Astrocyte (in vitro differentiated cells and primary cell): ENCODE measurements around the gene ECI1. TPM values are rescaled to one million over a fixed set of nuclear protein-coding genes. Genes with fewer than 3 reads are reported as not detected.

Experiments
- DNase-seq: peaks from one replicate; pipeline ENCODE4 v3.0.0-alpha.2; 2010; ENCODE audit warnings: low read depth
- FAIRE-seq: peaks from 2 replicates; lab custom pipeline; 2011; peaks lifted over from hg19 to GRCh38; lab: Jason Lieb, UNC
- H2AFZ ChIP-seq: 2 replicates; pipeline ENCODE4 v1.6.0; 2012; ENCODE audit warnings: low read depth, low read length, inconsistent platforms
- H3K27ac ChIP-seq: 2 replicates; pipeline ENCODE4 v1.5.1; 2011; ENCODE audit warnings: low read depth, low read length, inconsistent platforms
- H3K27me3 ChIP-seq: 2 replicates; pipeline ENCODE4 v1.6.0; 2011; ENCODE audit warnings: low read length, inconsistent platforms; ENCODE audit not compliant: insufficient read depth
- H3K36me3 ChIP-seq: 2 replicates; pipeline ENCODE4 v1.5.1; 2011; ENCODE audit warnings: low read length, inconsistent platforms; ENCODE audit not compliant: insufficient read depth
- H3K4me1 ChIP-seq: 2 replicates; pipeline ENCODE4 v1.5.1; 2011; ENCODE audit warnings: low read length, inconsistent platforms; ENCODE audit not compliant: insufficient read depth
- H3K4me2 ChIP-seq: 2 replicates; pipeline ENCODE4 v1.6.0; 2012; ENCODE audit warnings: low read length, inconsistent platforms
- H3K4me3 ChIP-seq: 2 replicates; pipeline ENCODE4 v1.5.1; 2011; ENCODE audit warnings: low read depth, mild to moderate bottlenecking, low read length, inconsistent platforms; ENCODE audit not compliant: insufficient read depth
- H3K79me2 ChIP-seq: 2 replicates; pipeline ENCODE4 v1.6.0; 2012; ENCODE audit warnings: mild to moderate bottlenecking, low read length, inconsistent platforms; ENCODE audit not compliant: insufficient read depth
- H3K9ac ChIP-seq: 2 replicates; pipeline ENCODE4 v1.6.0; 2012; ENCODE audit warnings: mild to moderate bottlenecking, low read length, inconsistent platforms
- H3K9me3 ChIP-seq: 2 replicates; pipeline ENCODE4 v1.5.1; 2012; ENCODE audit warnings: low read depth, mild to moderate bottlenecking, low read length, inconsistent platforms; ENCODE audit not compliant: insufficient read depth
- H4K20me1 ChIP-seq: 2 replicates; pipeline ENCODE4 v1.6.0; 2012; ENCODE audit warnings: low read length, inconsistent platforms; ENCODE audit not compliant: insufficient read depth
- H3K27ac Mint-ChIP-seq: one replicate; pipeline ENCODE4 v1.8.0; 2021; ENCODE audit warnings: mild to moderate bottlenecking, mixed read lengths; ENCODE audit not compliant: unreplicated experiment
- H3K27me3 Mint-ChIP-seq: one replicate; pipeline ENCODE4 v1.8.0; 2021; ENCODE audit warnings: low read depth, mixed read lengths; ENCODE audit not compliant: unreplicated experiment
- H3K36me3 Mint-ChIP-seq: one replicate; pipeline ENCODE4 v1.8.0; 2021; ENCODE audit warnings: low read depth, mixed read lengths; ENCODE audit not compliant: unreplicated experiment
- H3K4me1 Mint-ChIP-seq: one replicate; pipeline ENCODE4 v1.8.0; 2021; ENCODE audit warnings: low read depth, mixed read lengths; ENCODE audit not compliant: unreplicated experiment
- H3K4me3 Mint-ChIP-seq: one replicate; pipeline ENCODE4 v1.8.0; 2021; ENCODE audit warnings: mild to moderate bottlenecking, moderate library complexity, mixed read lengths; ENCODE audit not compliant: unreplicated experiment
- H3K9me3 Mint-ChIP-seq: one replicate; pipeline ENCODE4 v1.8.0; 2021; ENCODE audit warnings: mild to moderate bottlenecking, mixed read lengths; ENCODE audit not compliant: unreplicated experiment
- EZH2 ChIP-seq: IDR thresholded peaks from 2 replicates; pipeline ENCODE4 v1.6.1; 2012; ENCODE audit warnings: mild to moderate bottlenecking, low read length, inconsistent platforms; ENCODE audit not compliant: insufficient read depth
- total RNA-seq: library from RNA; stranded (reverse); gene quantifications from 2 replicates; pipeline ENCODE4 v1.2.1, GENCODE V29; 2021
- TF ChIP-seq, protein P1 (sequence below): IDR thresholded peaks from 2 replicates; pipeline ENCODE4 v1.5.1; 2011; ENCODE audit warnings: low read depth, mild to moderate bottlenecking, inconsistent platforms, low read length, moderate library complexity; ENCODE audit not compliant: insufficient read depth

ECI1 gene
- total RNA-seq, 1 donor from 2014 or later = 53.4 TPM

- Mint-ChIP-seq H3K27ac (no peak overlapping the region), H3K4me3 (peak overlapping the region; percentile 43), H3K27me3 (peaks cover 41% of the 10 kb centered on the region), H3K4me1 (no peaks in the 10 kb centered on the region), H3K9me3 (peaks cover 7% of the 10 kb centered on the region), H3K36me3 (no peaks in the 10 kb centered on the region)
- no peaks in the 10 kb centered on the region for H3K79me2 ChIP-seq
- H3K4me3 ChIP-seq = no peak overlapping the region
- H3K27me3 ChIP-seq = peaks cover 24% of the 10 kb centered on the region
- H4K20me1 ChIP-seq = peaks cover 9% of the 10 kb centered on the region
- H3K9me3 ChIP-seq = no peaks in the 10 kb centered on the region
- peaks cover 1% of the 10 kb centered on the region for H3K4me1 ChIP-seq
- H3K36me3 ChIP-seq = no peaks in the 10 kb centered on the region
- DNase-seq (no peak), FAIRE-seq (no peak)
- H3K9ac ChIP-seq = no peak overlapping the region
- no peak overlapping the region for H3K27ac ChIP-seq
- no peak overlapping the region for H2AFZ ChIP-seq
- TF ChIP-seq, protein P1, sequence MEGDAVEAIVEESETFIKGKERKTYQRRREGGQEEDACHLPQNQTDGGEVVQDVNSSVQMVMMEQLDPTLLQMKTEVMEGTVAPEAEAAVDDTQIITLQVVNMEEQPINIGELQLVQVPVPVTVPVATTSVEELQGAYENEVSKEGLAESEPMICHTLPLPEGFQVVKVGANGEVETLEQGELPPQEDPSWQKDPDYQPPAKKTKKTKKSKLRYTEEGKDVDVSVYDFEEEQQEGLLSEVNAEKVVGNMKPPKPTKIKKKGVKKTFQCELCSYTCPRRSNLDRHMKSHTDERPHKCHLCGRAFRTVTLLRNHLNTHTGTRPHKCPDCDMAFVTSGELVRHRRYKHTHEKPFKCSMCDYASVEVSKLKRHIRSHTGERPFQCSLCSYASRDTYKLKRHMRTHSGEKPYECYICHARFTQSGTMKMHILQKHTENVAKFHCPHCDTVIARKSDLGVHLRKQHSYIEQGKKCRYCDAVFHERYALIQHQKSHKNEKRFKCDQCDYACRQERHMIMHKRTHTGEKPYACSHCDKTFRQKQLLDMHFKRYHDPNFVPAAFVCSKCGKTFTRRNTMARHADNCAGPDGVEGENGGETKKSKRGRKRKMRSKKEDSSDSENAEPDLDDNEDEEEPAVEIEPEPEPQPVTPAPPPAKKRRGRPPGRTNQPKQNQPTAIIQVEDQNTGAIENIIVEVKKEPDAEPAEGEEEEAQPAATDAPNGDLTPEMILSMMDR = no peak
- no peak for TF ChIP-seq EZH2
- H3K4me2 ChIP-seq = no peak overlapping the region
These were observed 51.7 kb downstream of the ECI1 start for GRCh38 chr16:2199621-2200139.

- Histone ChIP-seq H3K79me2 (no peaks in the 10 kb centered on the region), H3K4me3 (no peak overlapping the region), H3K36me3 (no peaks in the 10 kb centered on the region), H3K9ac (no peak overlapping the region), H3K4me2 (no peak overlapping the region), H3K27ac (no peak overlapping the region), H4K20me1 (peaks cover 11% of the 10 kb centered on the region), H3K9me3 (no peaks in the 10 kb centered on the region), H2AFZ (no peak overlapping the region), H3K27me3 (peaks cover 26% of the 10 kb centered on the region), H3K4me1 (no peaks in the 10 kb centered on the region)
- FAIRE-seq (no peak), DNase-seq (no peak)
- Mint-ChIP-seq H3K4me3 (no peak overlapping the region), H3K9me3 (peaks cover 7% of the 10 kb centered on the region), H3K36me3 (no peaks in the 10 kb centered on the region), H3K27ac (no peak overlapping the region), H3K4me1 (no peaks in the 10 kb centered on the region), H3K27me3 (peaks cover 45% of the 10 kb centered on the region)
- TF ChIP-seq EZH2 = no peak
- TF ChIP-seq, protein P1 = no peak
These were observed 52.3 kb downstream of the ECI1 start for GRCh38 chr16:2199095-2199494.

DNA sequence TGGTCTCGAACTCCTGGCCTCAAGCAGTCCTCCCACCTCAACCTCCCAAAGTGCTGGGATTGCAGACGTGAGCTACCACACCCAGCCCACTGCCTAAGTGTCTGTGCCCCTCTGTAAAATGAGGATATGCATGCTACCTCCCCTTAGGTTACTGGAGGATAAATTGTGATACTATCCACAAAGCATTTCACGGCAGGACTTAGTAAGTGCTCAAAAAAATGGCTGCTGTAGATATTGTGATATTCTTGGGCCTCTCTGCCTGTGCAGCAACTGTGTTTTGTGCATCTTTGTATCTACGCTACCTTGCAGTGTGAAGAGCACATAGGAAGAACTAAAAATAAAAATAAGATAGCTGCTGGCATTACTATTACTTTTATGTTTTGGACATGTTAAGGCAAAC, 53.1 kb downstream of the ECI1 start:
- H3K36me3 ChIP-seq = no peaks in the 10 kb centered on the region
- no peaks in the 10 kb centered on the region for H3K4me1 Mint-ChIP-seq
- peaks cover 26% of the 10 kb centered on the region for H3K27me3 ChIP-seq
- H3K4me3 Mint-ChIP-seq = peak overlapping the region; percentile 55
- H3K27ac Mint-ChIP-seq = no peak overlapping the region
- no peak overlapping the region for H3K27ac ChIP-seq
- H3K4me1 ChIP-seq = no peaks in the 10 kb centered on the region
- H3K4me2 ChIP-seq = no peak overlapping the region
- H4K20me1 ChIP-seq = peaks cover 11% of the 10 kb centered on the region
- peaks cover 44% of the 10 kb centered on the region for H3K27me3 Mint-ChIP-seq
- no peaks in the 10 kb centered on the region for H3K36me3 Mint-ChIP-seq
- no peak overlapping the region for H2AFZ ChIP-seq
- H3K9me3 Mint-ChIP-seq = peaks cover 7% of the 10 kb centered on the region
- H3K79me2 ChIP-seq = no peaks in the 10 kb centered on the region
- DNase-seq = no peak
- no peak for FAIRE-seq
- no peaks in the 10 kb centered on the region for H3K9me3 ChIP-seq
- H3K4me3 ChIP-seq = no peak overlapping the region
- TF ChIP-seq EZH2 = no peak
- TF ChIP-seq, protein P1 = no peak
- no peak overlapping the region for H3K9ac ChIP-seq
